GM21528 (cell line): ENCODE measurements around the gene CWC22.
"Not testable (repeated sequence)": the region's sequence is repeated elsewhere in the genome, so short reads cannot be mapped to it uniquely, and the experiment has no call there.

ENCODE experiments used
- ATAC-seq: cut with Tn5 transposase; IDR thresholded peaks from one replicate; pipeline ENCODE4 v1.9.1; 2021; ENCODE audit warnings: mild to moderate bottlenecking, moderate library complexity; ENCODE audit not compliant: unreplicated experiment, low FRiP score

CWC22 gene

GRCh38 chr2:180004731-180005130 lies 2.4 kb downstream of the CWC22 start:
- no peak for ATAC-seq

- ATAC-seq, result no peak
Observed at GRCh38 chr2:180003559-180003958, 3.5 kb downstream of the CWC22 start.

DNA sequence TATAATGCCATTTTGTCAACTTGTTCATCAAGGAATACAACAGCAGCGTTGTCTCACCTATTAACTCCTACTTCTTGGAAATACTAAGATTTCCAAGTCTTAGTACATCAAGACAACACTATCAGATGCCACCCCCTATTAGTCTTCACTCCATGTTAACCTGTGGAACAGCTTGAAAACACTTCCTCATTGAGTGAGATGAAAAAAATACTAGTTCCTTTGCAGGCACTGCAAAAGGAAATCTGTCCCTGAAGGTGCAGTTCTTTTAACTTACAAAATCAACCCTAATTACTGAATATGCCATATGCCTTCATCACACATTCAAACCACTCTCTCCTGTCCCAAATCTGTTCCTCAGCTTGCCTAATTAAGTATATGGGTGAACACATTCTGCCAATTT lies 4.0 kb downstream of the CWC22 start:
- no peak for ATAC-seq

DNA sequence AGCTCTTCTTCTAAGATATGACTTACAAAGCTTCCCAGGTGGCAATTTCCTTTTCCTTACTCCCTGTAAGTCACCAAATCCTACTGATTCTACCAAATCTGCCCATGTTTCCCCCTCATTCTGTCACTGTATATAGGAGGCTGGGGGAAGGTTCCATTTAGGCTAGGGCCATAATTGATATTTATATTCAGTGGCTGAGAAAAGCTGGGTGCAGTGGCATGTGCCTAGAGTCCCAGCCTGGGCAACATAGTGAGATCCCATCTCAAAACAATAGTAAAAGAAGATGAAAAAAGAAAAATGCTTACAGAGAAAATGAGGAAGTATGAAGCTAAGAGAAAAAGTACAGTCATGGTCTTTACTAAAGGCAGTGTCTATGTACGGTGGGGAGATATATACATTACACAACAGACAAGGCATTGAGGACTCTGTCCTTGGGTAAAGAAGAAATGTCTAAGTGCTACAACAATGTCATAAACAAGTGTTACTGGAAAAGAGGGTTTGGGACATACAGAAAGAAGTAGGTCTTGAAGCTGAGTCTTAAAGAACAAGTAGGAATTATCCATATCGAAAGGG lies 4.8 kb downstream of the CWC22 start:
- no peak for ATAC-seq

DNA sequence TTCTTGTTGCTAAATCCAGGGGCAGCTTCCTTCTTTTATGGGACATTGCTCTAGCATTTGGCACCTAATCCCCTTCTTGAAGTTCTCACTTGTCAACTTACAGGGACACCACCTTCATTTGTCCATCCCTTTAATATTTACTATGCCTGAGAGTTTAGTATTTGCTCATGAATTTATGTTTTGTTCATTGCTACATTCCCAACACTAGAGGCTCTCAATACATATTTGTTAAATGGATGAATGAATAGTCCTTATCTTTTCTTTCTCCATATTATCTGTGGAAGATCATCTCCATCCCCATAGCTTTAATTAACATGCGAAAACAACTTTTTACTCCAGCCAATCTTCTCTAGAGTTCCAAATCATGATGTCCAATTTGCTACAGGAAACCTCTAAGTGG lies 5.4 kb downstream of the CWC22 start:
- no peak for ATAC-seq

GRCh38 chr2:180000434-180000833 lies 6.7 kb downstream of the CWC22 start:
- no peak for ATAC-seq

DNA sequence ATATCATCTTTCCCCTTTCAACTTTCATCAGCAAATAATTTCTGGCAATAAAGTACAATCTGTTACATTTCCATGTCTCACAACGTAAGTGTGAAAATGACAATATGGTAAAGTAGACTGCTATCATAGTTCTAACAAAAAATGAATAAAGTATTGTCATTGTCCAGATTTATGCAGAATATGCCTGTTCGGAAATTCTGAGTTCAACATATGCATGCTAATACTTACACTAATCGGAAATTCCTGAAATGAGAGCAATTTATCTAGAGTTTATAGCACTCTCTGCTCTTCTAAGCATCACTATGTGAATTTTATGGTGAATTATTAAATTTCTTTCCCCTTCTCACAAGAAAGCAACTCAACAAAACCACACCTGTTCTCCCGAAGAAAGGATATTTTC lies 8.1 kb downstream of the CWC22 start:
- ATAC-seq, result no peak

GRCh38 chr2:179995741-179996515 lies 11.2 kb downstream of the CWC22 start:
- no peak for ATAC-seq

DNA sequence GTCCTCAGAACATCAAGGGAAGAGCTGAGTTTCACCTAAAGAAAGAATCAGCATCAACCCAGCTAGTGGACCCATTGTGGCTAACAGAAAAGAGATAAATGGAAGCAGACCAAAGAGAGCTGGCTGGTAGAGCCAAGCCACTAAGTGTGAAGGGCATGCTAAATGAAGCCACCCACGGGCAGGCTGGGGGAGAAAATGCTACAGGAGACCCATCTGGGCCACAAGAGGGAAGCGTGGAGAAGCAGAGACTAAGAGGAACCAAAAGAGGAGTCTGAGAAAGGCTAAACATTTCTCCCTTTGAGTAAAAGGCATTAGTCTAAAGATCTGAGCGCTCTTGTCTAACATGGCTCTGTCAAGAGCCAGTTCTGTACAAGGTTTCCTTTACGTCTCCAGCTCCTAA lies 15.8 kb downstream of the CWC22 start:
- ATAC-seq, result peak; percentile 51

GRCh38 chr2:179990676-179991317 lies 16.3 kb downstream of the CWC22 start:
- ATAC-seq, result peak; percentile 11

DNA sequence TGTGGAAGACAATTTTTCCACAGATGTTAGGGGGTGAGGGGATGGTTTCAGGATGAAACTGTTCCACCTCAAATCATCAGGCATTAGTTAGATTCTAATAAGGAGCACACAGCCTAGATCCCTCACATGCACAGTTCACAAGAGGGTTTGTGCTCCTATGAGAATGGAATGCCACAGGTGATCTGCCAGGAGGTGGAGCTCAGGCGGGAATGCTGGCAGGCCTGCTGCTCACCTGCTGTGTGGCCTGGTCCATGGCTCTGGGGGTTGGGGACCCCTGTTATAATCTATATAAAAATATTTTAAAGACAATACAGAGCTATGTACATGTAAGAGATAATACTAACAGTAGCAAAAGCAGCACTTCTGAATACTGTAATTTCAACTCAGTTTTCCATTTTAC lies 19.2 kb downstream of the CWC22 start:
- no peak for ATAC-seq

- ATAC-seq, result peak; percentile 99
Observed at GRCh38 chr2:179985163-179985820, 21.8 kb downstream of the CWC22 start.

DNA sequence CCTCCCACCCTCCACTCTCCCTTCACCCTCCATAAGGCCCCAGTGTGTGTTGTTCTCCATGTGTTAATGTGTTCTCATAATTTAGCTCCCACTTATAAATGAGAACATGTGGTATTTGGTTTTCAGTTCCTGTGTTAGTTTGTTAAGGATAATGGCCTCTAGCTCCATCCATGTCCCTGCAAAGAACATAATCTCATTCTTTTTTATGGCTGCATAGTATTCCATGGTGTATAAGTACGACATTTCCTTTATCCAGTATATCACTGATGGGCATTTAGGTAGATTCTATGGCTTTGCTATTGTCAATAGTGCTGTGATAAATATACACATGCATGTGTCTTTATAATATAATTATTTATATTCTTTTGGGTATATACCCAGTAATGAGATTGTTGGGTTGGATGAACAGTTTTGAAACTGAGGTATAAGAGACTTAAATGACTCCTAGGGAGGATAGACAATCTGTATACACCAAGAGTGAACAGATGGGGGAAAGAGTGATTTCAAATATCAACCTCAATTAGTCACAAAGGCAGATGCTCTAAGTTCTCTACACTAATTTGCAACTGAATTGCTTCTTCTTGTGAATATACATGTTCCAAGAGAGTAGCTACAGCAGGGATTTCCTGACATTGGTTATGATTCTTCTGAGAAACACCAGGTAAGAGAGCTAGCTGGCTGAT lies 23.7 kb downstream of the CWC22 start:
- ATAC-seq, result no peak

GRCh38 chr2:179981085-179981484 lies 26.0 kb downstream of the CWC22 start:
- no peak for ATAC-seq

DNA sequence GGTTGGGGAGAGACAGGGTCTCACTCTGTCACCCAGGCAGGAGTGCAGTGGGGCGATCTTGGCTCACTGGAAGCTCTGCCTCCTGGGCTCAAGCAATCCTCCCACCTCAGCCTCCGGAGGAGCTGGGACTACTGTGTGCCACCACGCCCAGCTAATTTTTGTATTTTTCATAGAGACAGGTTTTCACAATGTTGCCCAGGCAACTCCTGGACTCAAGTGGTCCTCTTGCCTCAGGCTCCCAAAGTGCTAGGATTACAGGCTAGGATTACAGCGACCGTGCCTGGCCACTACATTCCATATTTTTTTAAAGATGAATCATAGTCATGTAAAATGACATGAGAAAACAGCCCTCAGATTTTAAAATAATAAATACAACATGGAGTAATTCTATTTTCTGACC lies 32.3 kb downstream of the CWC22 start:
- ATAC-seq, result no peak

GRCh38 chr2:179966778-179967394 lies 40.2 kb downstream of the CWC22 start:
- ATAC-seq, result no peak

GRCh38 chr2:179965291-179966258 lies 41.5 kb downstream of the CWC22 start:
- ATAC-seq, result no peak

GRCh38 chr2:179963626-179964025 lies 43.5 kb downstream of the CWC22 start:
- no peak for ATAC-seq

DNA sequence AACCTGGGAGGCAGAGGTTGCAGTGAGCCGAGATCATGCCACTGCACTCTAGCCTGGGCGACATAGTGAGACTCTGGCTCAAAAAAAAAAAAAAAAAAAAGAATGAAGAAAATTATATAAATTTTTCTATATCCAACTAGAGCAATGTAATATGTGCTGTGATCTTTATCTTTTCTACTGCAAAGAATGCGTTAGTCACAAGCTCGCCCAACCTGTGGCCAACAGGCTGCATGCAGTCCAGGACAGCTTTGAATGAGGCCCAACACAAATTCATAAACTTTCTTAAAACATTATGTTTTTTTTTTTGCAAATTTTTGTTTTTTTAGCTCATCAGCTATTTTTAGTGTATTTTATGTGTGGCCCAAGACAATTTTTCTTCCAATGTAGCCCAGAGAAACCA lies 48.8 kb downstream of the CWC22 start:
- not testable (repeated sequence) for ATAC-seq
